Activated CD8-positive, alpha-beta memory T cell treated with anti-CD3 and anti-CD28 coated beads, Interleukin-2, amount 50 U/mL, for 1 hour (primary cell): ENCODE results near the gene CYP1B1.

ENCODE experiments used
- DNase-seq: peaks from one replicate; pipeline ENCODE4 v3.0.0-alpha.2; 2020; ENCODE audit errors: extremely low read depth

The CYP1B1 gene

DNA sequence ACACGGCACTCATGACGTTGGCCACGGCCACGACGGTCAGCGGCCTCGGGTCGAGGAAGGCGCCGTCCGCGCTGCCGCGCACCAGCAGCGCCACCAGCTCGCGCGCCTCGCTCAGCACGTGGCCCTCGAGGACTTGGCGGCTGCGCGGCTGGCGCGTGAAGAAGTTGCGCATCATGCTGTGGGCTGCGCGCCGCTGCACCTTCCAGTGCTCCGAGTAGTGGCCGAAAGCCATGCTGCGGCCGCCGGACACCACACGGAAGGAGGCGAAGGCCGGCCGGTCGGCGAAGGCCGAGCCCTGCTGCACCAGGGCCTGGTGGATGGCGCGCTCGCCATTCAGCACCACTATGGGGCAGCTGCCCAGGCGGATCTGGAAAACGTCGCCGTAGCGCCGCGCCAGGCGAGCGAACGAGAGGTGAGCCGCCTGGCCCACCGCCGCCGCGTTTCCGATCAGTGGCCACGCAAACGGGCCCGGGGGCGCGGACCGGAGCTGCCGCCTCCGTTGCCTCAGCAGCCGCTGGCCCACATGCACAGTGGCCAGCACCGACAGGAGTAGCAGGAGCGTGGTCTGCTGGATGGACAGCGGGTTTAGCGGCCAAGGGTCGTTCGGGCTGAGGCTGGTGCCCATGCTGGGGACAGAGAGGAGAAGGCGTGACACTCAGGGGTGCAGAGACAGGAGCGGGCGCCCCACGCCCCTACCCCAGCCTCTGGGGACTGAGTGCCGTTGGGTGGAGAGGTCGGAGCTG is 1.0 kb downstream of the CYP1B1 start:
- DNase-seq, result no peak

DNA sequence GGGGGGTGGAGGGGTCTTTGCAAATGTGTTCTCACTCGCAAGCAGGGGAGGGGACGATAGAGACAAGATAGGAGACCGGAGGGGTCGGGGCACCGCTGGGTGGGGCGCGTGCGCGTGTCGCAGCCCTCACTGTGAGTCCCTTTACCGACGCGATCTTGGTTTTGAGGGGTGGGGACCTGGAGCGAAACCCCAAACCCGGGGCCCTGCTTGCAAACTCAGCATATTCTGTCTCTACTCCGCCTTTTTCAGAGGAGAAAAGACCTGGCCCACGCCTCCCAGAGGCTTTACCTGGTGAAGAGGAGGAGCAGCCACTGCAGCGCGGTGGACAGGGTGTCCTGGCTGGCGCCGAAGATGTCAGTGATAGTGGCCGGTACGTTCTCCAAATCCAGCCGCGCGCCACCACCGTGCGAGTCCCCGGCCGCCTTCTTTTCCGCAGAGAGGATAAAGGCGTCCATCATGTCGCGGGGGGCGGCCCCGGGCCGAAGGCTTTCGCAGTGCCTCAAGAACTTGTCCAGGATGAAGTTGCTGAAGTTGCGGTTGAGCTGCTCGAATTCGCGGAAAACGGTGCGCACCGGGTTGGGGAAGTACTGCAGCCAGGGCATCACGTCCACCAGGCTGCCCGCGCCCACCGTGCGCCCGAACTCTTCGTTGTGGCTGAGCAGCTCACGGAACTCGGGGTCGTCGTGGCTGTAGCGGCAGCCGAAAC is 1.7 kb downstream of the CYP1B1 start:
- no peak for DNase-seq

DNA sequence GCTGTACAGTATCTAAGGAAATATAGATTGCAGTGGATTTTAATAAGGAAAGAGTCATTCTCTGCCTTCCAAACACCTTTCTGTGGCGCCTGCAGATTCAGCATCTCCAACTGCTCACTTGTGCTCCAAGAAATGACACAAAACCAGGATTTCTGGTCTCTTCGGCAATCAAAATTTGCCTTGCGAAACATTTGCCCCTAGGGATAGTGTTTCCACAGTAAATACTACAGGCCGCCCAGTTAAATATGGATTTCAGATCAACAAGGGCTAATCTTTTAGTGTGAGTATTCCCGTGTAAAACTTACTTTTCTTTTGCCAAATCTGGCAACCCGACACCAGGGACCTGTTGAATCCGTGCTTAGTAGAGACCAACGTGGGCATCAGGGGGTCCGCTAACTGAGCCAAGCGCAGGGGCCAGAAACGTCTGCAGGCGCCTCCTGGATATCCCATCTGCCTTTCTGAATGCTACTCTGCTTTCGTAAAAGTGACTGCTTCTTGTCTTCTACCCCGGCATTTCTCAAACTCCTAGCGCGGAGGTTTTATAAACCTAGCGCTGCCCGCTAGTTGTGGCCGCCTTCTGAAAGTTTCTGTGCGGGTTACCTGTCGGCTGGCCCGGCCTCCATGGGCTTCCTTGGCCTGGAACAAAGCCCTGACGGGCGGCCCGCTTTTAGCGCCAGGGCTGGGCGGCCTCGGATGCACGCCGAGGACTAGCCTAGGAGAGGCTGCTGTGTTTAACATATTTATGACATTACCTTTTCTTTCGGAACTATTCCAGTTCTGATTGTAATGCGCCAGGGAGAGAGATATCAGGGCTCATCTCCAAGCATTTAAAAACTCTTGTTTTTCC is 2.5 kb downstream of the CYP1B1 start:
- no peak for DNase-seq

DNA sequence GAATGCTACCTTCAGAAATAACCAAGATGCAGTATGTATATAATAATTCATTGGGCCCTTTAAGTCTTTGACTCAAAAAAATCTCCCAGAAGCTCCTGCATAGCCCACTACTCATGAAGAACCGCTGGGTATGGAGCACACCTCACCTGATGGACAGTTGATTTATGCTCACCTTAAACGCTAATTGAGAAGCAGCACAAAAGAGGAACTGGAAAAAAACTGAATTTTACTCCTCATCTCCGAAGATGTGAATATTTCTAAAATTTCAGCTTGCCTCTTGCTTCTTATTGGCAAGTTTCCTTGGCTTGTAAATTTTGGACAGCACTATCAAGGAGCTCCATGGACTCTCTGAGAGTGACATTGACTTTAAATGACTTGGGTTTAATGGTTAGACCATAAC is 5.5 kb downstream of the CYP1B1 start:
- no peak for DNase-seq

DNA sequence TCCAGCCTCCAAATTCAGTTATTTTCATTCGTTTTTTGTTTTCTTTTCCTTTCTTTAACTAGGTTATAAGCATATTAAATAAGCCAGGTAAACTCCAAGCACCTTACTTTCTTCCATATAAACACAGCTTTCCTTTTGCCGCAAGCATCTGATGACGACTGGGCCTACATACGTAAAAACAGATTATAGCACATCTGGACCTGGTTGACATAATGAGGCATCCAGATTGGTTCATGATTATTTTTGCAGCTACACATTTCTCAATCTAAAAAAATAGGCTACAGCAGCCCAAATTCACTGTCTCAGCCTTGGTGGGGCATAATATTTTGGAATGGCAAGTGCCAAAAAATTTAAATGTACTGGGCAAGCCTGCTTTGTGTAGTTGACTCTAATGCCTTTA is 7.7 kb downstream of the CYP1B1 start:
- DNase-seq, result no peak

DNA sequence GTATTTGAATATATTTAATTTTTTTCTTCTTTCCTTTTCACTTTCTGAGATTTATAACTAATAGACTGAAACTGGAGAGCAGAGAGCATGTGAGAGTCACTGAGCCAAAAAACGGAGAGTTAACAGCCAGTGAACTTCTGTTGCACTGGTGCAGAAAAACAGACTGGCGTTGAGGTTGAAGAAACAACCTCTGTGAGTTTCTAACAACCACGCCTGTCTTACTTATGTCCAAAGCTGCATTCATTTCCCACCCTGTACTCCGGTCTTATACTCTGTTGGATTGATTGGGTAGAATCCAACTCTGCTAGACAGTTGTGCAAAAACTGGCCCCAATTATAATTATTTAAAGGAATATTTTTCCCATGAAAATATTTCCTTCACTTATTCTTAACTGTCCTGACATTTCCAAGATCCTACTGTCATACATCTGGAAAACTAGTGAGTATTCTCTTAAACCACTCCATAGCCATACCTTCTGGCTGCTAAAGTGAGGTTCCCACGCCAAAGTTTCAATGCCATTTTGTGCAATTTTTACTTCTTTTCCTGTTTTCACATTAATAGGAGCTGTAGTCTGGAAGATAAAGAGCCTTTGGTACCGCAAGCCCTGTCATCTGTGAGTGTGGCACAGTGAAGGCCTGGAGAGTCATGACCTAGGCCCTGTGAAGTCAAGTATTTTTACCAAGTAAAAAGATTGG is 9.4 kb downstream of the CYP1B1 start:
- no peak for DNase-seq

DNA sequence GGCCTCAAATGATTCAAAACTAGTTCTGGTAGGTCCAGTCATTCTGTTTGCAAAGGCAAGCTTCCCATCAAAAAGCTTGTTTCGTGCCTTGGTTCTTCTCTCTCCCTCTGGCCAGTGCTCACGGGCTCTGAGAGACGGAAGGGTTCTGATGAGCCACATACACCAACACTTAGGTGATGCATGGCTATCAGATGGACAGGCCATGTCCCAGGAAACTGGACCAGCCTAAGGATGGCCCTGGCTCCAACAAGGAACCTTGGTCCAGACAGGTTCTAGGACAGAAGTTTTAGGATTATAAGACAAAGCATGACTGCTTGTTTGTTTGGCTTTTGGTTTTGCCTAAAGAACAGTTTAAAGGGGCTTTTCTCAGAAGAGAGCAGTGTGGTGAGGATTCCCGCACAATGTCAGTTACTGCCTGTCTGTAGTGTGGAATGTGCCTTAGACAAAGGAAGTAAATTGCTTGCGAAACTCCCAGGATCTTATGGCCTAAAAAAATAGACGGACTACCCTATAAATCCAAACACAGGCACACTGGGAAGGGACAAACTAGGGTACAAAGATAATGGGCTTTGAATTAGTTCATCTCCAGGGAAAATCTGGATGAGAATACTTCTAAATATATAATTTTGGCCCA is 10.3 kb downstream of the CYP1B1 start:
- DNase-seq, result no peak

DNA sequence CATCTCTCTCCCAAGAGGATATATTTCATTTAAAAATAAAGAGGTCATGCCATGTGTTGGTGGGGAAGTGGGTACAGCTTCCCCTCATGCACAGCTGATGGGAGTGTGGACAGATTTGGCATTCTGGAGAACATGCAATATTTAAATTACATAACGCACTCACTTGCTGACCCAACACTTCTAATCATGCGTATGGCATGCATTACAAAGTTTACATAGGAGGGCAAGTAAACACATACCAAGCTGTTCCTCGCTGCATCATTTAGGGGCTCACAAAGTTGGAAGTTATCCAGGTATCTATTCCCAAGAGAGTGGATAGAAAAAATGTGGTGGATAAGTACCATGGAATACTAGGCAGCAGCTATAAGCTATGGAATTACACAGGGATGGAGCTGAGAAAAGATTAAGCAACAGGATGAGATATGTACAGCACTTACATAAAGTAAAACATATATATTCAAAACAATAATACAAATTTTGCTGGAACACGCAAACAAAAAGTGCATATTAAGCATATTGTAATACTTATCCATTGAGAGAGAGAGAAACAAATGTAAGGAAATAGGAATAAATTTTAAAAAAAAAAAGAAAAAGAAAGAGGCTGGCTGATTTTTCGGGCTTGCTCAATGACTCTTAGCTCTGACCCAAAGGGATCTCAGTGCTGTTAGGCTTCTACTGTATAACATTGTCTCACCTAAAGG is 11.0 kb downstream of the CYP1B1 start:
- DNase-seq, result no peak

DNA sequence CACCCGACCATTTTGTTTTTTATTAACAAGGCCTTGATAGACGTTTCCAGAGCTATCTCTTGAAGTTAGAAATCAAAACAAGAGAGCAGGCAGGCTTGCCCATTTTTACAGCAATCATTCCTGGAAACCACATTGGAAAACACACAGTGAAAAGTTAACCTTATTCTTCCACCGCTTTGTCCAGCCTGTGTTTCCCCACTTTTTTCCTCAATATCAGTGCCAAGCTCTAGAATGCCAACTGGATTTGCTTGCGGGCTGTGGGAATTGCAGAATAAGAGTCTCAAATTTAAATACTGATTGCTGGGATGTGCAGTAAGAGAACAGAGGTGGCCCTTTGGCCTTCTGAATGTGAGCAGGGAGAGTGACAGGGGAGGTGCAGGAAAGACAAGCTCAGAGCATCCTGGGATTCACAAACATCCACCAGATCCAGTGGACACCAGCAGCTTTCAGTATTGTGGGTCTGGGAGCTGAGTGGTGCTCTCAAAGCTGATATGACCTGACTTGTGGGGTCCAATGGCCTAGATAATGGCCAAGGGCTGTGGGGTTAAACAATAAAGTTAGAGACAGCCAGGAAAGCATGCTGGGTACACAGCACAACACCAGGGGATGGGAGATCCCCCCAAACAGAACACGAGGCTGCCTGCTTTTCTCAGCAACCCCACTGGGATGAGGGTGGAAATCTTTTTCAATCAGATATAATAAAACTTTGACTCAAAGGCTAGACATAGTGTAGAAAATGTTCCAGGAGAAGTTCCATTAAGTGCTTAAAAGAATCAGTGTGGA is 15.5 kb downstream of the CYP1B1 start:
- no peak for DNase-seq

DNA sequence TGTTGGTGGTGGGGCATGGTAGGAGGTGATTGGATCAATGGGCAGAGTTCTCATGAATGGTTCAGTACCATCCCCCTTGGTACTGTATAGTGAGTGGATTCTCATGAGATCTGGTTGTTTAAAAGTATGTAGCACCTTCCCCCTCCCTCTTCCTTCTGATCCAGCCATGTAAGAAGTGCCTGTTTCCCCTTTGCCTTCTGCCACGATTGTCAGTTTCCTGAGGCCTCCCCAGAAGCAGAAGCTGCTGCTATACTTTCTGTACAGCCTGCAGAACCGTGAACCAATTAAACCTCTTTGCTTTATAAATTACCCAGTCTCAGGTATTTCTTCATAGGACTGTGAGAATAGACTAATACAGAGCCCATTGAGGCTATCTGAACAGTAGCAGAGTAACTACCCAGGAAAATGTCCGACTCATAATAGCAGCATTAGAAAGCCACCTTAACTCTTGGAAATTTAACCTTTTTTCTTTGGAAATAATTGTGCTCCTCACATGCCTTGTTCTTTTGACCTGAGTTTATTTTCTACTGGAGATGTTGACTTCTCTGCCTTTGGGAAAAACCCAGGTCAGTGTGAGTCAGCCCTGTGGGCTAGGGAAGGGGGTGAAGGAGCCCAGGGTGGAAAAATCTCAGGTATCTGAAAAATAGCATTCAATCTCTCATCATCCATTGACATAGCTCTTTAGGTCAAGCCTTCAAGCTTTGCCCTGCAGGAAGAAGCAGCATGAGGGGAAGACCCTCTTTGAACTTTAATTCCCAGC is 18.1 kb downstream of the CYP1B1 start:
- no peak for DNase-seq

DNA sequence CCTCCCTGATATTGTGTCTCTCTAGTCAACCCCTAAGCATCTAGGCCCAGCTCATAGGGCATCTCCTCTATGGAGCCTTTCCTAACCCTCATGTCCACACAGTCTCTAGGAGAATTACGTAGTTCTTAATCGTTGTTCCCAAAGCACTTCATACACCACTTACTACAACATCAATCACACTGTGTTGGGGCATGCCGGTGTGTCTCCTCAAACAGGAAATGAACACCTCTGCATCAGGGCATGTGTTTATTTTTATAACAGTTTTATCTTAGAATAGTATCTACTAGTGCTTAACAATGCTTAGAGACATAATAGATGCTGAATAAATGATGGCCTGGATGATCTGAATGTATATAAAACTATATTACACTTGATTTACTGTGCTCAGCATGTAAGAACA is 19.7 kb downstream of the CYP1B1 start:
- DNase-seq, result no peak

DNA sequence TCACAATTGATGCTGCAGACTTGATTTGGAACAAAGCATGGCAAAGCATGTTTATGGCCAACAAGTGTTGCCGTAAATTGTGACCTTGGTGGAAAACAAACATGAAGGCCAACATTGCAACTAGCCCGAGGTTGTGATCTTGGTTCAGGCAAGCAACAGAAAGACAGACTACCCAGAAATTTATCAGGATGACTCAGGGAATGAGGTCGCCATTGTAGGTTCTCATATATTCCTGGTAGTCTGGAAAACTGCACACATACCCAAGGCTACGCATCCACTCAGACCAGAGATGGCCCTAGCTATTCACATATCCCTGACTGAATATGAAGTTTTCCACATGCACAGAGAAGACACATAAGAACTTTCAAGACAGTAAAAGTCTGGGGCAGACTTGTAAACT is 30.1 kb downstream of the CYP1B1 start:
- no peak for DNase-seq

DNA sequence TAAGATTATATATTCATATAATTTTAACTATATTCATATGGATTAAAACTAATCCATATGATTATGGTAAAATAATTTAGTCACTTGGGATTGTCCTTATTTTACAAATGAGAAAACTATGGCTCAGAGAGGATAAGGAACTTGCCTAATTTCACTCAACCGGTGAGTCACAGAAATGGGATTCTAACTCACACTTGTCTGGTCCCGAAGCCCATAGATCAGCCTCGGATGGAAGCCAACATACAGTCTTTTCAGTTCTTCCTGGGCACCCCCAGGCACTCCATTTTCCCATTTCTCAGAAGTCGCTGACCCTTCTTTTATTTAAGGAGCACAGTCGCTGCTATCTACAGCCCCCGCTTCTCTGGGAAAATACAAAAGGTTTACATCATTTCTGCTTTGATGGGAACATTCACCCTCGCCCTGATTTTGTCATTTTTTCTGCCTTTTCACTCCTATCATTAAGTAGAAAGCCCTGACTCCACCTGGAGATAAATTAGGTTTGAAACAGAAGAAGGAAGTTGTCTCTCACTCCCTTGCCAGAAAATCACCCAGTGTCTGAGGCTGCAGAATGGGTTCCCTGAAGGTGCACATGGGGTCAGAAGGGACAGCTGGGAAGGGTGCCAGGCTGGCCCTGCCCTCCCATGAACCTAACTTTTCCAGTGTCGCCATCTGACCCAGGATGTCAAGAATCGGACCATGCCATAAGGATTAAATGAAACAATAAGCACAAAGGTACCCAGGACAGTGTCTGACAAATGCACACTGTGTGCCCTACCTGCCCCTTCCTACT is 36.6 kb downstream of the CYP1B1 start:
- no peak for DNase-seq

DNA sequence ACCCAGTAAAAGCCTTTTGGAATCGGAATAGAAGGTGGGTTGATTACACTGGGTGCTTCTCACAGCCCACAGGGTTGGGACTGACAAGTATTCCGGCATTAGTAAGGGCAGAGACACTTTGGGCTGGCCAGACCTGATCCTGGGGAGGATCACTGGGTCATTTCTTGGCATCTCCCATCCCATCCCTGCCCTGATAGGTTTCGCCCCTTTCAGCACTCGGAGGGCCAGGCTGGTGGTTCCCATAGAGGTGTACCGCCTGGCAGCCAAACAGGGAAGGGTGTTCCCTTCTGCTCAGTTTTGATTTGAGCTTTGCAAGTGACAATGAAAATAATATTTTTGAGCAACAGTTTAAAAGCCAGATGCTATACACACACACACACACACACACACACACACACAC is 37.3 kb downstream of the CYP1B1 start:
- DNase-seq, result no peak

DNA sequence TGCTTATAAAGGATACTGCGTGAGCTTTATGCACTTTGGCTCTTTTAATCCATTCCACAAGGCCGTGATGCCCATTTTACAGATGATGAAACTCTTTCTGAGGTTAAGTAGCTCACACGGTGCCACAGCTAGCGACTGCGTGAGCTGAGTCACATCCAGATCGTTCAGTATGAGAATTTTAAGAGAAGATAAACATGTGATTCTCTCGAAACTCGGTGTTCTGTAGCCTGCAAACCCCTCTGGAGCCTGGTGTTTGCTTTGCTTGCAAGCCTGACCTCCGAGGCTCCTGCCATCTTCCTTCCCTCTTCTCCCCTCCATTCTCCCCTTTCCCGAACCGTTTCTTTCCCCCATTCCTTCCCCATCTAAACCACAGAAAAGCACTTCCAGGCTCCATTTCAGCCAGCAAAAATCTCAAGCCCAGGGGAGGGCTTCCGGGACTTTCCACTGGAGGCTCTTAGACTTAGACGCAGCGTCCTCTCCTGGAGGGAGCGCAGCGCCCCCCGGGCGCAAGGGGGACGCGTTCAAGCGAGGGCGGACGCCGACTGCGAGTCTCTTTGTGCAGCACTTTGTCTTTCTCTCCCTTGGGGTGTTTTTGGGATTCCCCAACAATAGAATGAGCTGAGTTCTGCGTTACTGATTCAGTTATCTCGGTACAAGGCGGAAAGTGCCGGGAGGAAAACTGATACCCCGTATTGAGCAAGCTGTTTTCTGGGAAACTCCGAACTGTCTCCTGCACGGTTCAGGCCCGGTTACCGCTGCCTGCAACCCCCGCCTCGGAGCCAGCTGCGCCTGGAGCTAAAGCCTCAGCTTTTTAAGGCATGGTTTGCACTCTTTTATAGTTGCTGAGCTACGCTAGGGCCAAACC is 38.0 kb downstream of the CYP1B1 start:
- no peak for DNase-seq

DNA sequence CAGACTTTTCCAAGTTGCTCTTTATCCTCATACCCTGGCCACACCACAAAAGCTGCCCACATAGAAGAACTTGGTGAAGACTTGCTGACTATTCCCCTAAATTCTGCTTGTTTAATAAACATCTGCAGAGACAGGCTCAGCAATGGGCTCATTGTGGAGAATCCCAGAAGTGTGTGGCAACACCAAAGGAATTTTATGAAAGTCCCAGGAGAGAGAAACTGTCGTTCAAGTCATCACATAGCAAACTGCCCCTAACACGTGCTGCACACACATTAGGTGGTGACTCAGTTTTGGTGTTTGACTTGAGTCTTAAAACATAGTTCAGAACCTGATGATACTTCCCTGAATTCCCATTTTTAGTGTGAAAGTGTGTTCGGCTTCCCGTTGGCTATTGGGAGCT is 38.6 kb downstream of the CYP1B1 start:
- no peak for DNase-seq

DNA sequence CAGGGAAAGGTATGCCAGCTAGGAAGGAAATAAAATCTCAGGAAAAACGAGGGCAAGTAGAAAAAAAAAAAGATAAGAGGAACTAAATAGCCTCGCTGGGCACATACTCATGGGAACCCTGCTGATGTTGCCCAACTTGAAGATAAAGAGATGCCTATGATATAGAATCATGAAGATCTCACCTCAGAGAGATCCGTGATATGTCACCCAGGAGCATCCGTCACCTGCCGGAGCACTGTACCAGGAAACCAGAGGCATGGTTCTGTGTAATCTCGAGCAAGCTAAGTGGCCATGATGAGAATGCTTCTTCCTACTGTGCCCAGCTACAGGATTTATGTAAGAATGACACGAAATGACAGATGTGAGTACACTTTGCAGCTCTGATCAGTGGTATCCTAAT is 40.0 kb downstream of the CYP1B1 start:
- DNase-seq, result no peak

DNA sequence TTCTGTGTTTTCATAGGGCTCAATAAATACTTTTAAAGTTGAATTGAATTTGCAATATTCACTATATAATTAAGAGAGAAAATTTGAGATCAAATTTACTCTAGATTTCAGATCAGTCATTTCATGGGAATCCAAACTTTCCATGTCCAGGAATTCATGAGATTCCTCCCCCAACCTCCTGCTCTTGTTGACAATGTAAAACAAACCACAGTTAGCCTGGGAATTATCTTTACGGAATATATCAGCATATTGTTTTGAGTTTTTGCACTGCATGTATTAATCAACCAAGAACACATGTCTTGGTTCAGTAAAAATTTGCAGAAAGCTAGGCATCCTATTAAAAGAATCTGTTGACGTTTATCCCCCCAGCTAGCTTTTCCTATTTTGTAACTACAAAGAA is 42.3 kb downstream of the CYP1B1 start:
- no peak for DNase-seq
